Raji (cell line): ENCODE results near the gene IL17REL.

Source experiments
- POLR2A ChIP-seq: IDR thresholded peaks from 2 replicates; pipeline ENCODE4 v1.6.1; 2011; ENCODE audit warnings: low read depth, low read length, control low read depth; ENCODE audit not compliant: insufficient read depth

IL17REL gene

GRCh38 chr22:50048836-50049235 is 36.3 kb upstream of the IL17REL start:
- TF ChIP-seq POLR2A, result no peak

GRCh38 chr22:50048061-50048765 is 35.6 kb upstream of the IL17REL start:
- no peak for TF ChIP-seq POLR2A

GRCh38 chr22:50047346-50047745 is 34.8 kb upstream of the IL17REL start:
- no peak for TF ChIP-seq POLR2A

- TF ChIP-seq POLR2A, result no peak
Observed at GRCh38 chr22:50046481-50047245, 34.1 kb upstream of the IL17REL start.

GRCh38 chr22:50046019-50046415 is 33.5 kb upstream of the IL17REL start:
- no peak for TF ChIP-seq POLR2A

- no peak for TF ChIP-seq POLR2A
Observed at GRCh38 chr22:50045211-50046018, 32.9 kb upstream of the IL17REL start.

GRCh38 chr22:50044485-50045118 is 32.0 kb upstream of the IL17REL start:
- TF ChIP-seq POLR2A, result no peak

GRCh38 chr22:50041361-50042065 is 28.9 kb upstream of the IL17REL start:
- TF ChIP-seq POLR2A, result no peak

- no peak for TF ChIP-seq POLR2A
Observed at GRCh38 chr22:50040717-50041116, 28.2 kb upstream of the IL17REL start.

- TF ChIP-seq POLR2A, result no peak
Observed at GRCh38 chr22:50039669-50040443, 27.3 kb upstream of the IL17REL start.

GRCh38 chr22:50035976-50036724 is 23.6 kb upstream of the IL17REL start:
- no peak for TF ChIP-seq POLR2A

- no peak for TF ChIP-seq POLR2A
Observed at GRCh38 chr22:50035131-50035881, 22.7 kb upstream of the IL17REL start.
